ENCODE measurements around the gene TMEM131. TPM values are rescaled to one million over a fixed set of nuclear protein-coding genes. Genes with fewer than 3 reads are reported as not detected.
"Not testable (repeated sequence)": the region's sequence is repeated elsewhere in the genome, so short reads cannot be mapped to it uniquely, and the experiment has no call there.

The TMEM131 gene
- total RNA-seq, 1 donor from 2014 or later: 46.9 TPM

- DNase-seq (ENCODE audit: low read depth): not testable (repeated sequence)
Observed at GRCh38 chr2:97956753-97957152, 39.0 kb downstream of the TMEM131 start.

GRCh38 chr2:97953853-97954252, 41.9 kb downstream of the TMEM131 start:
- no peak for DNase-seq (ENCODE audit: low read depth)

- no peak for DNase-seq (ENCODE audit: low read depth)
Observed at GRCh38 chr2:97952357-97952756, 43.4 kb downstream of the TMEM131 start.

- DNase-seq (ENCODE audit: low read depth): peak; percentile 26
Observed at GRCh38 chr2:97951155-97951680, 44.5 kb downstream of the TMEM131 start.

- DNase-seq (ENCODE audit: low read depth): peak; percentile 93
Observed at GRCh38 chr2:97950329-97951154, 45.2 kb downstream of the TMEM131 start.

- no peak for DNase-seq (ENCODE audit: low read depth)
Observed at GRCh38 chr2:97948926-97949325, 46.8 kb downstream of the TMEM131 start.

GRCh38 chr2:97945791-97946190, 50.0 kb downstream of the TMEM131 start:
- DNase-seq (ENCODE audit: low read depth): no peak

- DNase-seq (ENCODE audit: low read depth): no peak
Observed at GRCh38 chr2:97936881-97937280, 58.9 kb downstream of the TMEM131 start.

GRCh38 chr2:97936199-97936598, 59.5 kb downstream of the TMEM131 start:
- DNase-seq (ENCODE audit: low read depth): no peak

- DNase-seq (ENCODE audit: low read depth): peak; percentile 45
Observed at GRCh38 chr2:97935719-97936161, 60.0 kb downstream of the TMEM131 start.

GRCh38 chr2:97932975-97933662, 62.6 kb downstream of the TMEM131 start:
- DNase-seq (ENCODE audit: low read depth): no peak

- DNase-seq (ENCODE audit: low read depth): no peak
Observed at GRCh38 chr2:97931858-97932225, 63.9 kb downstream of the TMEM131 start.

- DNase-seq (ENCODE audit: low read depth): peak; percentile 22
Observed at GRCh38 chr2:97931118-97931857, 64.5 kb downstream of the TMEM131 start.

- no peak for DNase-seq (ENCODE audit: low read depth)
Observed at GRCh38 chr2:97928591-97928990, 67.2 kb downstream of the TMEM131 start.

GRCh38 chr2:97926946-97927345, 68.8 kb downstream of the TMEM131 start:
- no peak for DNase-seq (ENCODE audit: low read depth)

- no peak for DNase-seq (ENCODE audit: low read depth)
Observed at GRCh38 chr2:97924194-97924593, 71.6 kb downstream of the TMEM131 start.

- no peak for DNase-seq (ENCODE audit: low read depth)
Observed at GRCh38 chr2:97919858-97920257, 75.9 kb downstream of the TMEM131 start.

- DNase-seq (ENCODE audit: low read depth): no peak
Observed at GRCh38 chr2:97918818-97919217, 76.9 kb downstream of the TMEM131 start.

GRCh38 chr2:97917668-97918067, 78.1 kb downstream of the TMEM131 start:
- DNase-seq (ENCODE audit: low read depth): not testable (repeated sequence)

GRCh38 chr2:97914691-97915213, 81.0 kb downstream of the TMEM131 start:
- DNase-seq (ENCODE audit: low read depth): no peak

GRCh38 chr2:97913846-97914245, 81.9 kb downstream of the TMEM131 start:
- DNase-seq (ENCODE audit: low read depth): no peak
